NCI-H1048 (cell line): Measurements from ENCODE around the gene MITF.

Experiments
- DNase-seq: peaks from one replicate; lab custom pipeline; 2025; lab: John Stamatoyannopoulos, UW

Gene MITF

GRCh38 chr3:69729147-69729919 lies 9.9 kb upstream of the MITF start:
- DNase-seq, result no peak

GRCh38 chr3:69731080-69731479 lies 8.2 kb upstream of the MITF start:
- no peak for DNase-seq

- no peak for DNase-seq
These were observed 3.4 kb upstream of the MITF start for GRCh38 chr3:69735893-69736292.

GRCh38 chr3:69737392-69737791 lies 1.9 kb upstream of the MITF start:
- no peak for DNase-seq

- DNase-seq, result no peak
These were observed 949 bp upstream of the MITF start for GRCh38 chr3:69738315-69738714.

GRCh38 chr3:69738859-69739203 lies 433 bp upstream of the MITF start:
- no peak for DNase-seq

GRCh38 chr3:69740103-69741021 lies 1.1 kb downstream of the MITF start:
- no peak for DNase-seq

- no peak for DNase-seq
These were observed 1.9 kb downstream of the MITF start for GRCh38 chr3:69741032-69741767.

GRCh38 chr3:69742391-69742790 lies 3.1 kb downstream of the MITF start:
- DNase-seq, result no peak

GRCh38 chr3:69743975-69744906 lies 5.0 kb downstream of the MITF start:
- DNase-seq, result no peak

GRCh38 chr3:69745505-69745904 lies 6.2 kb downstream of the MITF start:
- DNase-seq, result no peak

GRCh38 chr3:69746119-69746518 lies 6.9 kb downstream of the MITF start:
- no peak for DNase-seq

GRCh38 chr3:69747511-69748258 lies 8.4 kb downstream of the MITF start:
- no peak for DNase-seq

GRCh38 chr3:69748503-69748902 lies 9.2 kb downstream of the MITF start:
- no peak for DNase-seq

- DNase-seq, result no peak
These were observed 10.2 kb downstream of the MITF start for GRCh38 chr3:69749461-69749860.

GRCh38 chr3:69750549-69750948 lies 11.3 kb downstream of the MITF start:
- no peak for DNase-seq

GRCh38 chr3:69751074-69751476 lies 11.8 kb downstream of the MITF start:
- DNase-seq, result no peak

- no peak for DNase-seq
These were observed 13.0 kb downstream of the MITF start for GRCh38 chr3:69752241-69752640.

- DNase-seq, result no peak
These were observed 14.0 kb downstream of the MITF start for GRCh38 chr3:69753179-69753775.

GRCh38 chr3:69755795-69756194 lies 16.5 kb downstream of the MITF start:
- DNase-seq, result no peak
